ENCODE results near the gene TMEM109.
A peak's percentile ranks its signal among the peaks of the same experiment; 100 is the strongest.

Gene TMEM109

GRCh38 chr11:60924110-60924905 is 10.3 kb downstream of the TMEM109 start, which contains the start of gene TMEM132A:
TSS of gene TMEM132A (plus strand) at chr11:60924460. CDS start at chr11:60924634, 174 bp downstream.
- ChIA-PET POLR2A (ENCODE audit: low non-redundant PET) (interaction anchor here (0.6 kb wide), 1 partner anchor 126 kb away, joined by 3 read pairs; no protein-coding TSS in a partner anchor), CTCF (interaction anchor here (0.6 to 1.5 kb wide), 2 partner anchors 11 to 12 kb away, joined by 3 to 4 read pairs; no protein-coding TSS in a partner anchor)
- peak within 1 kb of the TSS; percentile 70 for H3K27ac ChIP-seq
- TF ChIP-seq, protein P1, sequence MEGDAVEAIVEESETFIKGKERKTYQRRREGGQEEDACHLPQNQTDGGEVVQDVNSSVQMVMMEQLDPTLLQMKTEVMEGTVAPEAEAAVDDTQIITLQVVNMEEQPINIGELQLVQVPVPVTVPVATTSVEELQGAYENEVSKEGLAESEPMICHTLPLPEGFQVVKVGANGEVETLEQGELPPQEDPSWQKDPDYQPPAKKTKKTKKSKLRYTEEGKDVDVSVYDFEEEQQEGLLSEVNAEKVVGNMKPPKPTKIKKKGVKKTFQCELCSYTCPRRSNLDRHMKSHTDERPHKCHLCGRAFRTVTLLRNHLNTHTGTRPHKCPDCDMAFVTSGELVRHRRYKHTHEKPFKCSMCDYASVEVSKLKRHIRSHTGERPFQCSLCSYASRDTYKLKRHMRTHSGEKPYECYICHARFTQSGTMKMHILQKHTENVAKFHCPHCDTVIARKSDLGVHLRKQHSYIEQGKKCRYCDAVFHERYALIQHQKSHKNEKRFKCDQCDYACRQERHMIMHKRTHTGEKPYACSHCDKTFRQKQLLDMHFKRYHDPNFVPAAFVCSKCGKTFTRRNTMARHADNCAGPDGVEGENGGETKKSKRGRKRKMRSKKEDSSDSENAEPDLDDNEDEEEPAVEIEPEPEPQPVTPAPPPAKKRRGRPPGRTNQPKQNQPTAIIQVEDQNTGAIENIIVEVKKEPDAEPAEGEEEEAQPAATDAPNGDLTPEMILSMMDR (conservative IDR thresholded peaks at IDR 0.05; ENCODE audit: low read depth) = no peak
- peak; percentile 93 for DNase-seq (ENCODE audit: low spot score)

DNA sequence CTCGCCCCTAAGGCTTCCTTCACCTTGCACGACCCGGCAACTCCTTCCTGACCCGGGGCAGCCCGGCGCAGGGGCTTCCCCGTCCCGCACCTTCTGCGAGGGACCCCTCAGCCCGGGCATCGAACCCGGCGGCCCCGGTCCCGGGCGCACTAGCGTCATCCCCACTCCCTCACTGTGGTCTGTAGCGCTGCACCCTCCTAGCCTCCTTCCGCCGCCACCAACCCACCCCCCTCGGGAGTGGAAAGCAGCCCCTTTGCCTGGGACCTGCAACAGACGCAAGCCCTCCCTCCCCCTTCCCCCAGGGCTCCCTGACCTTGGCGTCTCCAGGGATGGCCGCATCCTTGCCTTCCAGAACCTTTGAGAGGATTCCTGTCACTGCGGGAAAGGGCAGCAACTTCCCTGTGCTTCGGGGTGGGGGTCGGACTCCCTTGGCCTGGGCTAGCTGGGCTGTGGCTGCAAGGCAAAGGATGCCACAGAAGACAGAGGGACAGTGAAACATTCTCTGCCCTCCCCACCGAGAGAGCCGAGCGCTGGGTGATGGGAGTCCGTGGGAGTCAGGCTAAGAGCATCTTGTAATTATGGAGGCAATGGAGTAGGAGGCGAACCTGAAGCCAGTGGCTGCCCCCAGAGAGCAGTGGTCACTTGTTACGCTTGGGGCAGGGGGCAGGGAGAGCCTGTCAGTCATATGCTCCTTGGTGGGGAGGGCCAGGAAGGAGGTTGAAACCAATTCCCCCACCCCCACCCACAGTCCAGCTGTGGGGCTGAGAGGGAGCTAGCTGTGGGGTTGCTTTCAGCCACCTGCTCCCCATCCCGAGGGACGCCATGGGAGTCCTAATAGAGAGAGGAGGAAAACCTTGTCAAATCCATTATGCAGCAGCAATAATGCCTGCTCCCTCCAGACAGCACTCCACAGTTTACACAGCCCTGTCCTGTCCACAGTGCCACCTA is 11.2 kb downstream of the TMEM109 start:
- TF ChIP-seq, protein P1 (conservative IDR thresholded peaks at IDR 0.05; ENCODE audit: low read depth) = no peak
- H3K27ac ChIP-seq = peak overlapping the region; percentile 70
- ChIA-PET POLR2A (ENCODE audit: low non-redundant PET) (interaction anchor here (0.6 kb wide), 1 partner anchor 17 kb away, joined by 9 read pairs; no protein-coding TSS in a partner anchor), CTCF (no interaction called here)
- no peak for DNase-seq (ENCODE audit: low spot score)

DNA sequence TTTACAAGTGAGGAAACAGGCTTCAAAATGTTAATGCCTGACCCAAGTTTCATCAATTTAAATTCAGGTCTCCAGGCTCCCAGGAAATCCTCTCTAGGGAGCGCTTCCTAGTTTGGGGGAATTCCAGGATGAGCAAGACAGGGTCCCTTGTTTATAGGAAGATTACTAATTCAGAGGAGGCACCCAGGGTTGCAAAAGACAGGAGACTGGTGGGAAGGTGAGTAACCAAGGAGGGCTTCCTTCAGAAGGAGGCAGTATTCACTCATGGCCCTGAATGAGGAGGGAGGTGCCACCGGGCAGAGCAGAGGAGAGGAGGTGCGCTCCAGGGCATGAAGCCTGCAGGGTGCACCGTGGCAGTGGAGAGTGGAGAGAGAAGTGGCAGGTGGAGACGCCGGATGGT is 11.9 kb downstream of the TMEM109 start:
- TF ChIP-seq, protein P1 (conservative IDR thresholded peaks at IDR 0.05; ENCODE audit: low read depth) = no peak
- H3K27ac ChIP-seq = no peak overlapping the region
- peak; percentile 69 for DNase-seq (ENCODE audit: low spot score)
- POLR2A ChIA-PET (ENCODE audit: low non-redundant PET) = interaction anchor here (0.6 kb wide), 1 partner anchor 16 kb away, joined by 9 read pairs; no protein-coding TSS in a partner anchor
- CTCF ChIA-PET = interaction anchor here (1.2 kb wide), 1 partner anchor 203 kb away, joined by 3 read pairs; no protein-coding TSS in a partner anchor

GRCh38 chr11:60926500-60926899 is 12.5 kb downstream of the TMEM109 start:
- no peak overlapping the region for H3K27ac ChIP-seq
- TF ChIP-seq, protein P1 (conservative IDR thresholded peaks at IDR 0.05; ENCODE audit: low read depth) = no peak
- CTCF ChIA-PET = interaction anchor here (1.2 kb wide), 1 partner anchor 203 kb away, joined by 3 read pairs; no protein-coding TSS in a partner anchor
- POLR2A ChIA-PET (ENCODE audit: low non-redundant PET) = no interaction called here
- DNase-seq (ENCODE audit: low spot score) = no peak

DNA sequence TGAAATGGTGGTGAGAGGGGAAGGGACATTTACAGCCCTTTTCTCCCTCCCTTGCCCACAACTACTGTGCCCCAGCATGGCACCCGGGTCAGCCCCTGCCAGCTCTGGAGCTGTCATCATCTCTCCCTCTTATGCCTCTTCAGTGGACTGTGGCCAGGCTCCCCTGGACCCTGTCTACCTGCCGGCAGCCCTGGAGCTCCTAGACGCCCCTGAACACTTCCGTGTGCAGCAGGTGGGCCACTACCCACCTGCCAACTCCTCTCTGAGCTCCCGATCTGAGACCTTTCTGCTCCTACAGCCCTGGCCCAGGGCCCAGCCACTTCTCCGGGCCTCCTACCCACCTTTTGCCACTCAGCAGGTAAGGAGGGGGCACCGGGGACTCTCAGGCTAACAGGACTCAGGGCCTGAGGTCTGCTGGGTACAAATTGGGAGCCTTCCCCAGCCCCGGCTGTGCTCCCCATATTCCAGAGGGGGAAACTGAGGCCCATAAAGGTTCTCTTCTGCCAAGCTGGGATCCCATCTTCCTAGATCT is 13.2 kb downstream of the TMEM109 start:
- TF ChIP-seq, protein P1 (conservative IDR thresholded peaks at IDR 0.05; ENCODE audit: low read depth) = no peak
- ChIA-PET CTCF (interaction anchor here (1.2 kb wide), 1 partner anchor 202 kb away, joined by 3 read pairs; no protein-coding TSS in a partner anchor), POLR2A (ENCODE audit: low non-redundant PET) (no interaction called here)

More for the DNA sequence above, 13.2 kb downstream of the TMEM109 start:
- no peak overlapping the region for H3K27ac ChIP-seq
- DNase-seq (ENCODE audit: low spot score) = no peak

All from RWPE1 (cell line).